ENCODE data around the gene ZFP36L2. TPM values are rescaled to one million over a fixed set of nuclear protein-coding genes. Genes with fewer than 3 reads are reported as not detected.

The ZFP36L2 gene
- 10 to 100 TPM; 20.8 to 50.0 (median 33.6) TPM for total RNA-seq
- long read RNA-seq, partial matches to known transcripts, result 0 of 3 reads
- long read RNA-seq, other reads (novel, unspliced or antisense), result 3 of 3 reads

- intact Hi-C loops (cut with DNase I), result loop anchor here (10.0 kb wide), 3 partner anchors 62 to 252 kb away; no protein-coding TSS in a partner anchor
- Histone ChIP-seq H3K36me3 (peaks cover 0 to 33% (median 5%) of the 10 kb centered on the region in 4 donors), H3K4me3 (peak within 1 kb of the TSS; percentile 81 to 92 (median 84)), H3K4me1 (peaks cover 2 to 41% (median 17%) of the 10 kb centered on the region in 4 donors), H3K27me3 (no peaks in the 10 kb centered on the region), H3K9me3 (no peaks in the 10 kb centered on the region), H3K27ac (peak within 1 kb of the TSS; percentile 97 to 98 (median 98))
- peak; percentile 58 to 81 (median 68) for ATAC-seq
- no CpG with 5 or more reads among the region's 58 CpGs for WGBS (ENCODE audit: insufficient coverage, low coverage, low lambda C conversion rate, missing lambda C conversion rate)
- TF ChIP-seq POLR2A (IDR thresholded peaks at IDR 0.05) (peak; percentile 99), CTCF (IDR thresholded peaks at IDR 0.05) (no peak)
- DNase-seq, result peak; percentile 98 to 99 (median 99)
Measured at GRCh38 chr2:43226558-43226954, at the start of gene ZFP36L2. Gene ZFP36L2 (minus strand): TSS chr2:43226606. CDS start chr2:43226315, 291 bp downstream.

GRCh38 chr2:43274721-43275120 is 48.3 kb upstream of the ZFP36L2 start:
- Histone ChIP-seq H3K9me3 (no peaks in the 10 kb centered on the region), H3K4me1 (peaks cover 0 to 18% (median 7%) of the 10 kb centered on the region in 4 donors), H3K27me3 (no peaks in the 10 kb centered on the region), H3K4me3 (no peak overlapping the region), H3K27ac (no peak overlapping the region), H3K36me3 (no peaks in the 10 kb centered on the region)
- no peak for TF ChIP-seq POLR2A (IDR thresholded peaks at IDR 0.05)
- no peak for TF ChIP-seq CTCF (IDR thresholded peaks at IDR 0.05)
- ATAC-seq, result no peak
- no peak for DNase-seq
- intact Hi-C loops (cut with DNase I), result no loop called here
- WGBS (ENCODE audit: insufficient coverage, low coverage, low lambda C conversion rate, missing lambda C conversion rate), result 92% methylated on average over 3 of the region's 4 CpGs

GRCh38 chr2:43274055-43274454 is 47.6 kb upstream of the ZFP36L2 start:
- WGBS (ENCODE audit: insufficient coverage, low coverage, low lambda C conversion rate, missing lambda C conversion rate), result 90% methylated on average over 2 of the region's 4 CpGs
- H3K27ac ChIP-seq, result no peak overlapping the region

GRCh38 chr2:43273529-43273928 is 47.1 kb upstream of the ZFP36L2 start:
- H3K4me3 ChIP-seq, result no peak overlapping the region
- no peak for ATAC-seq
- TF ChIP-seq POLR2A (IDR thresholded peaks at IDR 0.05), result no peak
- TF ChIP-seq CTCF (IDR thresholded peaks at IDR 0.05), result no peak
- intact Hi-C loops (cut with DNase I), result no loop called here
- no peaks in the 10 kb centered on the region for H3K9me3 ChIP-seq
- no peak overlapping the region for H3K27ac ChIP-seq
- no peaks in the 10 kb centered on the region for H3K36me3 ChIP-seq
- no peak for DNase-seq
- H3K4me1 ChIP-seq, result peaks cover 0 to 18% (median 7%) of the 10 kb centered on the region in 4 donors
- 85% methylated on average over 2 of the region's 4 CpGs for WGBS (ENCODE audit: insufficient coverage, low coverage, low lambda C conversion rate, missing lambda C conversion rate)
- no peaks in the 10 kb centered on the region for H3K27me3 ChIP-seq

More at GRCh38 chr2:43274055-43274454, 47.6 kb upstream of the ZFP36L2 start:
- TF ChIP-seq POLR2A (IDR thresholded peaks at IDR 0.05) (no peak), CTCF (IDR thresholded peaks at IDR 0.05) (no peak)
- peaks cover 0 to 18% (median 7%) of the 10 kb centered on the region in 4 donors for H3K4me1 ChIP-seq
- no peaks in the 10 kb centered on the region for H3K9me3 ChIP-seq
- intact Hi-C loops (cut with DNase I), result no loop called here
- no peak for DNase-seq
- no peak overlapping the region for H3K4me3 ChIP-seq
- no peaks in the 10 kb centered on the region for H3K27me3 ChIP-seq
- H3K36me3 ChIP-seq, result no peaks in the 10 kb centered on the region
- ATAC-seq, result no peak

Data from right lobe of liver (tissue), 6 donors.